HG03565 (cell line): ENCODE measurements around the gene STK36.

Experiments
- ATAC-seq: cut with Tn5 transposase; IDR thresholded peaks from one replicate; pipeline ENCODE4 v1.9.1; 2021; ENCODE audit warnings: mild to moderate bottlenecking, moderate library complexity; ENCODE audit not compliant: unreplicated experiment

Gene STK36

GRCh38 chr2:218745559-218746469 lies 73.9 kb downstream of the STK36 start:
- no peak for ATAC-seq

GRCh38 chr2:218746470-218746795 lies 74.5 kb downstream of the STK36 start:
- no peak for ATAC-seq

- no peak for ATAC-seq
Observed at GRCh38 chr2:218746960-218747359, 75.1 kb downstream of the STK36 start.

- no peak for ATAC-seq
Observed at GRCh38 chr2:218748741-218749441, 77.0 kb downstream of the STK36 start.
